HEK293 (cell line): ENCODE measurements around the gene LSS.

ENCODE experiments used
- CTCF ChIA-PET: fragments of 350-600 bp; formaldehyde crosslinking; extraction: SDS; loops from one replicate; lab custom pipeline; 2021; ENCODE audit warnings: antibody characterized with exemption; lab: Yijun Ruan, JAX
- POLR2A ChIA-PET: fragments of 300-600 bp; formaldehyde crosslinking; extraction: SDS; loops from one replicate; lab custom pipeline; 2020; ENCODE audit warnings: antibody characterized with exemption, inconsistent platforms; lab: Yijun Ruan, JAX
- H3K27ac ChIP-seq: fragments of 200-500 bp; sonication (Bioruptor generic); 2 replicates; pipeline ENCODE4 v1.5.1; 2014; ENCODE audit warnings: low read depth, low read length, control low read depth, inconsistent platforms; ENCODE audit errors: extremely low read depth
- H3K36me3 ChIP-seq, 2 experiments: fragments of 200-500 bp in 1 of 2; sonication (Bioruptor generic) in 1 of 2; 1 replicate in 1 of 2; 2 replicates in 1 of 2; pipeline ENCODE4 v1.5.1; 2014 to 2017; ENCODE audit warnings: inconsistent platforms in 2 of 2, low read length in 2 of 2; ENCODE audit not compliant: control insufficient read depth in 2 of 2, insufficient read depth in 1 of 2
- H3K4me1 ChIP-seq: fragments of 200-500 bp; sonication (Bioruptor generic); 2 replicates; pipeline ENCODE4 v1.5.1; 2014; ENCODE audit warnings: mild to moderate bottlenecking, low read length, inconsistent platforms; ENCODE audit not compliant: control insufficient read depth, insufficient read depth
- H3K4me3 ChIP-seq: 2 replicates; pipeline ENCODE4 v1.5.1; 2011; ENCODE audit warnings: low read depth, mild to moderate bottlenecking, control low read depth, low read length, moderate library complexity
- H3K9me3 ChIP-seq: fragments of 200-500 bp; sonication (Bioruptor generic); 2 replicates; pipeline ENCODE4 v1.5.1; 2014; ENCODE audit warnings: low read depth, low read length, inconsistent platforms; ENCODE audit not compliant: control insufficient read depth, insufficient read depth
- EGR2 ChIP-seq: fragments of 450-650 bp; formaldehyde crosslinking; IDR thresholded peaks from 2 replicates; pipeline ENCODE4 v1.5.1; 2016; ENCODE audit warnings: low read depth, missing biosample characterization, missing genetic modification characterization
- GLIS1 ChIP-seq: fragments of 450-650 bp; formaldehyde crosslinking; IDR thresholded peaks from 2 replicates; pipeline ENCODE4 v1.5.1; 2016; ENCODE audit warnings: missing biosample characterization, missing genetic modification characterization
- KLF8 ChIP-seq: fragments of 450-650 bp; formaldehyde crosslinking; IDR thresholded peaks from 2 replicates; pipeline ENCODE4 v1.5.1; 2016; ENCODE audit warnings: missing biosample characterization, missing genetic modification characterization
- RBAK ChIP-seq: fragments of 450-650 bp; formaldehyde crosslinking; IDR thresholded peaks from 2 replicates; pipeline ENCODE4 v1.5.1; 2016; ENCODE audit warnings: missing biosample characterization, missing genetic modification characterization
- ZBTB10 ChIP-seq: fragments of 450-650 bp; formaldehyde crosslinking; IDR thresholded peaks from 2 replicates; pipeline ENCODE4 v1.5.1; 2016; ENCODE audit warnings: missing biosample characterization, missing genetic modification characterization
- ZFHX2 ChIP-seq: fragments of 450-650 bp; formaldehyde crosslinking; conservative IDR thresholded peaks from 2 replicates; pipeline ENCODE4 v1.5.1; 2016; ENCODE audit warnings: missing biosample characterization, missing genetic modification characterization
- ZIC2 ChIP-seq: fragments of 450-650 bp; formaldehyde crosslinking; IDR thresholded peaks from 2 replicates; pipeline ENCODE4 v1.5.1; 2016; ENCODE audit warnings: missing biosample characterization, missing genetic modification characterization
- ZNF169 ChIP-seq: fragments of 450-650 bp; formaldehyde crosslinking; IDR thresholded peaks from 2 replicates; pipeline ENCODE4 v1.5.1; 2016; ENCODE audit warnings: missing biosample characterization, missing genetic modification characterization
- ZNF302 ChIP-seq: fragments of 450-650 bp; formaldehyde crosslinking; IDR thresholded peaks from 2 replicates; pipeline ENCODE4 v1.5.1; 2016; ENCODE audit warnings: missing biosample characterization, missing genetic modification characterization, low read depth
- ZNF600 ChIP-seq: fragments of 450-650 bp; formaldehyde crosslinking; IDR thresholded peaks from 2 replicates; pipeline ENCODE4 v1.5.1; 2016; ENCODE audit warnings: missing biosample characterization, missing genetic modification characterization
- ZNF610 ChIP-seq: fragments of 450-650 bp; formaldehyde crosslinking; IDR thresholded peaks from 2 replicates; pipeline ENCODE4 v1.5.1; 2016; ENCODE audit warnings: missing biosample characterization, missing genetic modification characterization, borderline replicate concordance
- ZNF639 ChIP-seq: fragments of 450-650 bp; formaldehyde crosslinking; IDR thresholded peaks from 2 replicates; pipeline ENCODE4 v1.5.1; 2016; ENCODE audit warnings: missing biosample characterization, missing genetic modification characterization
- ZNF658 ChIP-seq: fragments of 450-650 bp; formaldehyde crosslinking; IDR thresholded peaks from 2 replicates; pipeline ENCODE4; 2016; ENCODE audit warnings: missing biosample characterization, missing genetic modification characterization
- ZNF701 ChIP-seq: fragments of 450-650 bp; formaldehyde crosslinking; IDR thresholded peaks from 2 replicates; pipeline ENCODE4 v1.5.1; 2016; ENCODE audit warnings: missing biosample characterization, missing genetic modification characterization
- ZSCAN18 ChIP-seq: fragments of 450-650 bp; formaldehyde crosslinking; IDR thresholded peaks from 2 replicates; pipeline ENCODE4 v1.5.1; 2016; ENCODE audit warnings: missing biosample characterization, missing genetic modification characterization

The LSS gene

GRCh38 chr21:46151989-46152926 lies 76.3 kb downstream of the LSS start:
- no peak overlapping the region for H3K27ac ChIP-seq
- TF ChIP-seq ZNF600 (tag by site-specific recombination) = 0 out of 2 replicates have a peak, but pooled peaks have one; percentile 10
- TF ChIP-seq RBAK (tag by site-specific recombination) = no peak
- ChIA-PET POLR2A (interaction anchor here (0.6 to 1.1 kb wide), 5 partner anchors 9 to 179 kb away, joined by 3 to 5 read pairs (median 4); partner anchors contain the start of gene C21orf58), CTCF (interaction anchor here (0.5 to 2.1 kb wide), 19 partner anchors 9 to 1729 kb away, joined by 3 to 39 read pairs (median 4); no protein-coding TSS in a partner anchor)
- no peaks in the 10 kb centered on the region for H3K36me3 ChIP-seq
- no peak overlapping the region for H3K4me3 ChIP-seq
- no peaks in the 10 kb centered on the region for H3K9me3 ChIP-seq
- no peaks in the 10 kb centered on the region for H3K4me1 ChIP-seq

GRCh38 chr21:46151261-46151988 lies 77.1 kb downstream of the LSS start:
- H3K36me3 ChIP-seq = no peaks in the 10 kb centered on the region
- no peak for TF ChIP-seq ZNF658 (tag by site-specific recombination)
- no peak overlapping the region for H3K27ac ChIP-seq
- POLR2A ChIA-PET = no interaction called here
- no peak overlapping the region for H3K4me3 ChIP-seq
- no peaks in the 10 kb centered on the region for H3K4me1 ChIP-seq
- no peaks in the 10 kb centered on the region for H3K9me3 ChIP-seq
- CTCF ChIA-PET = no interaction called here

GRCh38 chr21:46150491-46151121 lies 78.0 kb downstream of the LSS start:
- Histone ChIP-seq H3K36me3 (no peaks in the 10 kb centered on the region), H3K9me3 (no peaks in the 10 kb centered on the region), H3K4me3 (no peak overlapping the region), H3K4me1 (no peaks in the 10 kb centered on the region), H3K27ac (no peak overlapping the region)
- TF ChIP-seq ZNF302 (tag by site-specific recombination) (no peak), ZBTB10 (tag by site-specific recombination) (peak; percentile 64; the same call in 1 of the 2 replicates)
- POLR2A ChIA-PET = no interaction called here
- CTCF ChIA-PET = interaction anchor here (1.3 kb wide), 1 partner anchor 79 kb away, joined by 3 read pairs; no protein-coding TSS in a partner anchor

- Histone ChIP-seq H3K9me3 (no peaks in the 10 kb centered on the region), H3K36me3 (no peaks in the 10 kb centered on the region)
- peak; percentile 98 for TF ChIP-seq ZIC2 (tag by site-specific recombination)
- TF ChIP-seq ZSCAN18 (tag by site-specific recombination) = no peak
- TF ChIP-seq ZNF701 (tag by site-specific recombination) = no peak
- no peak for TF ChIP-seq KLF8 (tag by site-specific recombination)
- TF ChIP-seq GLIS1 (tag by site-specific recombination) = peak; percentile 61
- TF ChIP-seq ZNF639 (tag by site-specific recombination) = no peak
- peak; percentile 50; the same call in 1 of the 2 replicates for TF ChIP-seq EGR2
- no peak for TF ChIP-seq ZNF610 (tag by site-specific recombination)
- no peak for TF ChIP-seq ZNF169
- TF ChIP-seq ZFHX2 (tag by site-specific recombination) = peak; percentile 23; the same call in 1 of the 2 replicates
- TF ChIP-seq, all 188 proteins: peak for 4
- CTCF ChIA-PET = interaction anchor here (1.1 to 1.3 kb wide), 2 partner anchors 62 to 80 kb away, joined by 3 read pairs; no protein-coding TSS in a partner anchor
- H3K4me1 ChIP-seq = no peaks in the 10 kb centered on the region
- POLR2A ChIA-PET = no interaction called here
- no peak overlapping the region for H3K4me3 ChIP-seq
- no peak overlapping the region for H3K27ac ChIP-seq
These were observed 78.5 kb downstream of the LSS start for GRCh38 chr21:46150073-46150472.
